Mucosa of stomach (tissue), 1 donor: Measurements from ENCODE around the gene TCF7L2.

ENCODE experiments used
- H3K27me3 ChIP-seq: one replicate; pipeline ENCODE4 v1.7.0; 2013; ENCODE audit warnings: mild to moderate bottlenecking, low read length; ENCODE audit not compliant: control insufficient read depth, insufficient read depth
- H3K36me3 ChIP-seq: one replicate; pipeline ENCODE4 v1.7.0; 2013; ENCODE audit warnings: low read length; ENCODE audit not compliant: control insufficient read depth, insufficient read depth
- H3K4me1 ChIP-seq: one replicate; pipeline ENCODE4 v1.7.0; 2013; ENCODE audit warnings: mild to moderate bottlenecking, low read length; ENCODE audit not compliant: control insufficient read depth, insufficient read depth
- H3K4me3 ChIP-seq: one replicate; pipeline ENCODE4 v1.7.0; 2013; ENCODE audit warnings: low read length
- H3K9ac ChIP-seq: one replicate; pipeline ENCODE4 v1.7.0; 2013; ENCODE audit warnings: mild to moderate bottlenecking, low read length, moderate library complexity
- H3K9me3 ChIP-seq: one replicate; pipeline ENCODE4 v1.7.0; 2013; ENCODE audit warnings: mild to moderate bottlenecking, low read length, moderate library complexity; ENCODE audit not compliant: control insufficient read depth
- donor health status: Pancreatic carcinoma.

TCF7L2 gene

GRCh38 chr10:113006656-113007342 lies 56.8 kb downstream of the TCF7L2 start:
- H3K27me3 ChIP-seq: no peaks in the 10 kb centered on the region
- H3K4me1 ChIP-seq: peaks cover 56% of the 10 kb centered on the region
- H3K9ac ChIP-seq: no peak overlapping the region
- no peaks in the 10 kb centered on the region for H3K9me3 ChIP-seq
- peaks cover 8% of the 10 kb centered on the region for H3K36me3 ChIP-seq
- H3K4me3 ChIP-seq: no peak overlapping the region

- no peaks in the 10 kb centered on the region for H3K27me3 ChIP-seq
- H3K4me3 ChIP-seq: no peak overlapping the region
- H3K9ac ChIP-seq: no peak overlapping the region
- no peaks in the 10 kb centered on the region for H3K9me3 ChIP-seq
- H3K4me1 ChIP-seq: peaks cover 53% of the 10 kb centered on the region
- peaks cover 8% of the 10 kb centered on the region for H3K36me3 ChIP-seq
Measured at GRCh38 chr10:113007343-113007771, 57.3 kb downstream of the TCF7L2 start.

- Histone ChIP-seq H3K4me3 (no peak overlapping the region), H3K9ac (no peak overlapping the region), H3K4me1 (peaks cover 51% of the 10 kb centered on the region), H3K27me3 (no peaks in the 10 kb centered on the region), H3K36me3 (peaks cover 8% of the 10 kb centered on the region), H3K9me3 (no peaks in the 10 kb centered on the region)
Measured at GRCh38 chr10:113007821-113008220, 57.8 kb downstream of the TCF7L2 start.

- H3K9me3 ChIP-seq: no peaks in the 10 kb centered on the region
- no peak overlapping the region for H3K9ac ChIP-seq
- H3K4me3 ChIP-seq: no peak overlapping the region
- peaks cover 25% of the 10 kb centered on the region for H3K4me1 ChIP-seq
- H3K36me3 ChIP-seq: no peaks in the 10 kb centered on the region
- no peaks in the 10 kb centered on the region for H3K27me3 ChIP-seq
Measured at GRCh38 chr10:113011592-113012374, 61.7 kb downstream of the TCF7L2 start.

- Histone ChIP-seq H3K27me3 (no peaks in the 10 kb centered on the region), H3K9ac (no peak overlapping the region), H3K9me3 (no peaks in the 10 kb centered on the region), H3K4me3 (no peak overlapping the region), H3K4me1 (peaks cover 48% of the 10 kb centered on the region), H3K36me3 (no peaks in the 10 kb centered on the region)
Measured at GRCh38 chr10:113015201-113015600, 65.2 kb downstream of the TCF7L2 start.

GRCh38 chr10:113017376-113017775 lies 67.3 kb downstream of the TCF7L2 start:
- H3K27me3 ChIP-seq: no peaks in the 10 kb centered on the region
- peaks cover 57% of the 10 kb centered on the region for H3K4me1 ChIP-seq
- H3K9me3 ChIP-seq: no peaks in the 10 kb centered on the region
- H3K4me3 ChIP-seq: no peak overlapping the region
- H3K36me3 ChIP-seq: no peaks in the 10 kb centered on the region
- H3K9ac ChIP-seq: no peak overlapping the region

- no peaks in the 10 kb centered on the region for H3K27me3 ChIP-seq
- H3K9ac ChIP-seq: no peak overlapping the region
- H3K4me3 ChIP-seq: no peak overlapping the region
- no peaks in the 10 kb centered on the region for H3K36me3 ChIP-seq
- H3K9me3 ChIP-seq: no peaks in the 10 kb centered on the region
- H3K4me1 ChIP-seq: peaks cover 57% of the 10 kb centered on the region
Measured at GRCh38 chr10:113018034-113018433, 68.0 kb downstream of the TCF7L2 start.

GRCh38 chr10:113019096-113019495 lies 69.0 kb downstream of the TCF7L2 start:
- Histone ChIP-seq H3K4me3 (no peak overlapping the region), H3K4me1 (peaks cover 57% of the 10 kb centered on the region), H3K36me3 (no peaks in the 10 kb centered on the region), H3K27me3 (no peaks in the 10 kb centered on the region), H3K9ac (no peak overlapping the region), H3K9me3 (no peaks in the 10 kb centered on the region)

GRCh38 chr10:113019692-113020474 lies 69.8 kb downstream of the TCF7L2 start:
- Histone ChIP-seq H3K27me3 (no peaks in the 10 kb centered on the region), H3K9me3 (no peaks in the 10 kb centered on the region), H3K4me1 (peaks cover 57% of the 10 kb centered on the region), H3K9ac (no peak overlapping the region), H3K4me3 (no peak overlapping the region), H3K36me3 (no peaks in the 10 kb centered on the region)

GRCh38 chr10:113020475-113020753 lies 70.4 kb downstream of the TCF7L2 start:
- Histone ChIP-seq H3K4me3 (no peak overlapping the region), H3K36me3 (no peaks in the 10 kb centered on the region), H3K9ac (no peak overlapping the region), H3K9me3 (no peaks in the 10 kb centered on the region), H3K27me3 (no peaks in the 10 kb centered on the region), H3K4me1 (peaks cover 57% of the 10 kb centered on the region)

- no peaks in the 10 kb centered on the region for H3K36me3 ChIP-seq
- H3K27me3 ChIP-seq: no peaks in the 10 kb centered on the region
- H3K9ac ChIP-seq: no peak overlapping the region
- H3K9me3 ChIP-seq: no peaks in the 10 kb centered on the region
- peaks cover 57% of the 10 kb centered on the region for H3K4me1 ChIP-seq
- H3K4me3 ChIP-seq: no peak overlapping the region
Measured at GRCh38 chr10:113020838-113021237, 70.8 kb downstream of the TCF7L2 start.
